GM12878 (cell line): ENCODE data around the gene GPR107. TPM values are rescaled to one million over a fixed set of nuclear protein-coding genes. Genes with fewer than 3 reads are reported as not detected.

Source experiments
- CBX3 ChIP-seq: fragments of 200-600 bp; sonication (generic); IDR thresholded peaks from 2 replicates; pipeline ENCODE4 v1.6.1; 2016; ENCODE audit warnings: low read depth, borderline replicate concordance
- CREB1 ChIP-seq: IDR thresholded peaks from 2 replicates; pipeline ENCODE4 v1.6.1; 2012; ENCODE audit warnings: low read depth, mild to moderate bottlenecking, inconsistent platforms
- CTCF ChIP-seq, 3 experiments: IDR thresholded peaks in 2 of 3; conservative IDR thresholded peaks in 1 of 3; 2 replicates each; pipeline ENCODE4 v1.5.1; 2011; ENCODE audit warnings: low read depth in 3 of 3, low read length in 3 of 3, mild to moderate bottlenecking in 3 of 3, control low read depth in 2 of 3, moderate library complexity in 2 of 3, inconsistent platforms in 1 of 3, mixed read lengths in 1 of 3; ENCODE audit not compliant: control insufficient read depth in 2 of 3, insufficient read depth in 1 of 3; ENCODE audit errors: extremely low read depth in 1 of 3
- E2F4 ChIP-seq: IDR thresholded peaks from 2 replicates; pipeline ENCODE4 v1.6.1; 2012; ENCODE audit warnings: low read depth, low read length, improper control_type of control experiment
- E2F8 ChIP-seq: fragments of 450-650 bp; IDR thresholded peaks from 2 replicates; pipeline ENCODE4 v1.6.1; 2018; ENCODE audit warnings: mild to moderate bottlenecking, low read depth, moderate library complexity; ENCODE audit not compliant: partially characterized antibody
- EED ChIP-seq: sonication (generic); IDR thresholded peaks from 2 replicates; pipeline ENCODE4 v1.6.1; 2016; ENCODE audit warnings: antibody characterized with exemption, low read depth
- ELK1 ChIP-seq: IDR thresholded peaks from 2 replicates; pipeline ENCODE4 v1.6.1; 2012; ENCODE audit warnings: low read depth, low read length, improper control_type of control experiment
- ESRRA ChIP-seq: IDR thresholded peaks from 2 replicates; pipeline ENCODE4 v1.6.1; 2012; ENCODE audit warnings: mild to moderate bottlenecking, low read length, improper control_type of control experiment
- KLF5 ChIP-seq: fragments of 450-650 bp; IDR thresholded peaks from 2 replicates; pipeline ENCODE4 v1.6.1; 2014; ENCODE audit warnings: mild to moderate bottlenecking; ENCODE audit not compliant: partially characterized antibody
- LARP7 ChIP-seq: fragments of 450-650 bp; IDR thresholded peaks from 2 replicates; pipeline ENCODE4 v1.6.1; 2017; ENCODE audit warnings: mild to moderate bottlenecking
- MEF2A ChIP-seq: IDR thresholded peaks from 2 replicates; pipeline ENCODE4 v1.6.1; 2011; ENCODE audit warnings: low read depth, mild to moderate bottlenecking, low read length, moderate library complexity; ENCODE audit not compliant: insufficient read depth
- NBN ChIP-seq: fragments of 450-650 bp; IDR thresholded peaks from 2 replicates; pipeline ENCODE4 v1.6.1; 2016
- NFIC ChIP-seq: IDR thresholded peaks from 2 replicates; pipeline ENCODE4 v1.6.1; 2012; ENCODE audit warnings: low read depth, mild to moderate bottlenecking, inconsistent platforms, low read length, moderate library complexity
- POLR2AphosphoS5 ChIP-seq: IDR thresholded peaks from 2 replicates; pipeline ENCODE4 v1.6.1; 2011; ENCODE audit warnings: mild to moderate bottlenecking, low read length, inconsistent platforms
- RELB ChIP-seq: fragments of 450-650 bp; IDR thresholded peaks from 2 replicates; pipeline ENCODE4 v1.6.1; 2017; ENCODE audit warnings: low read depth, mild to moderate bottlenecking, moderate library complexity
- REST ChIP-seq: IDR thresholded peaks from 2 replicates; pipeline ENCODE4 v1.6.1; 2012; ENCODE audit warnings: mild to moderate bottlenecking, low read depth, low read length
- SRF ChIP-seq, 2 experiments: IDR thresholded peaks; 2 replicates each; pipeline ENCODE4 v1.6.1; 2011; ENCODE audit warnings: low read depth in 2 of 2, low read length in 2 of 2, mild to moderate bottlenecking in 1 of 2, moderate library complexity in 1 of 2
- polyA plus RNA-seq, 11 experiments: library from polyadenylated mRNA; depleted of rRNA in 4 of 11; unstranded in 6 of 11; stranded (reverse) in 5 of 11; fragments of >200 nt; fragmentation: Nextera tagmentation in 4 of 11; fragmentation: Illumina TruSeq in 1 of 11; extraction: Ambion mirVana in 4 of 11; extraction: Trizol in 1 of 11; gene quantifications; 1 replicate in 1 of 11; 2 replicates in 10 of 11; pipeline versions ENCODE4 v1.2.1 to v1.2.3, GENCODE V29; 2011 to 2016; ENCODE audit warnings: inconsistent platforms in 2 of 11, missing spikeins in 2 of 11, low read depth in 1 of 11
- total RNA-seq, 4 experiments: library from RNA; depleted of rRNA in 3 of 4; stranded (reverse); fragments of >200 nt in 3 of 4; fragmentation: Illumina TruSeq in 1 of 4; extraction: Trizol in 1 of 4; gene quantifications; 2 replicates each; pipeline versions ENCODE4 v1.2.1 to v1.2.3, GENCODE V29; 2013 to 2021

GPR107 gene
- total and polyA plus RNA-seq, 10 of the 15 experiments (the other 5 are each of a cell fraction or from before 2014, with no cell fraction given) = 2.7 to 21.4 (median 10.6) TPM

- no peak for TF ChIP-seq ELK1
- no peak for TF ChIP-seq LARP7
- TF ChIP-seq E2F4 = no peak
- TF ChIP-seq CBX3 = no peak
- TF ChIP-seq SRF (IDR thresholded peaks at IDR 0.05; ENCODE audit: low read depth in 2 of 2, low read length in 2 of 2) = no peak
- TF ChIP-seq ESRRA = no peak
- no peak for TF ChIP-seq REST
- no peak for TF ChIP-seq POLR2AphosphoS5
- TF ChIP-seq E2F8 = no peak
- TF ChIP-seq CREB1 = 0 out of 2 replicates have a peak, but pooled peaks have one; percentile 21
- 0 out of 2 replicates have a peak, but pooled peaks have one; percentile 21 for TF ChIP-seq NFIC
- no peak for TF ChIP-seq CTCF (IDR thresholded peaks at IDR 0.05 in 2 of 3, conservative IDR thresholded peaks at IDR 0.05 in 1 of 3; ENCODE audit: control insufficient read depth in 2 of 3, extremely low read depth in 1 of 3, insufficient read depth in 1 of 3, low read depth in 3 of 3, low read length in 3 of 3)
- peak; percentile 86 for TF ChIP-seq RELB
- TF ChIP-seq MEF2A = no peak
- no peak for TF ChIP-seq KLF5
- TF ChIP-seq EED = peak; percentile 69; the same call in 1 of the 2 replicates
- peak; percentile 31; the same call in 1 of the 2 replicates for TF ChIP-seq NBN
Measured at GRCh38 chr9:130072515-130073235, 19.0 kb downstream of the GPR107 start (continued).
